SU-DHL-6 (cell line): Measurements from ENCODE around the gene CDX4.

ENCODE experiments used
- CTCF ChIP-seq: fragments of 200-600 bp; sonication (generic); IDR thresholded peaks from one replicate; pipeline ENCODE4 v1.5.1; 2017; ENCODE audit warnings: antibody characterized with exemption, mild to moderate bottlenecking, low read length, moderate library complexity; ENCODE audit not compliant: insufficient read depth, poor library complexity, severe bottlenecking
- EZH2phosphoT487 ChIP-seq: fragments of 200-600 bp; sonication (generic), shearing (Covaris generic); conservative IDR thresholded peaks from 2 replicates; pipeline ENCODE4 v1.6.1; 2018; ENCODE audit warnings: mild to moderate bottlenecking, antibody characterized with exemption, low read length, moderate library complexity, mixed read lengths

- no peak for TF ChIP-seq CTCF
- no peak for TF ChIP-seq EZH2phosphoT487
Measured at GRCh38 chrX:73455171-73455570, 8.3 kb downstream of the CDX4 start.
